GM06990 (cell line): ENCODE results near the gene HLX.

Experiments used
- DNase-seq: peaks from one replicate; pipeline ENCODE4 v3.0.0-alpha.2; 2011; ENCODE audit not compliant: insufficient read length; ENCODE audit errors: extremely low read depth
- H3K27me3 ChIP-seq: replicated peaks from 2 replicates; pipeline ENCODE4 v1.6.0; 2011; ENCODE audit warnings: low read length; ENCODE audit not compliant: control insufficient read depth, insufficient read depth
- H3K36me3 ChIP-seq: 2 replicates; pipeline ENCODE4 v1.5.1; 2011; ENCODE audit warnings: low read length; ENCODE audit not compliant: control insufficient read depth, insufficient read depth
- H3K4me3 ChIP-seq: replicated peaks from 2 replicates; pipeline ENCODE4 v1.5.1; 2011; ENCODE audit warnings: low read depth, mild to moderate bottlenecking, control low read depth, low read length
- TF ChIP-seq, protein P1 (sequence below): IDR thresholded peaks from 2 replicates; pipeline ENCODE4 v1.5.1; 2011; ENCODE audit warnings: low read length, control low read depth, mild to moderate bottlenecking, inconsistent platforms; ENCODE audit not compliant: insufficient read depth, poor library complexity, severe bottlenecking

The HLX gene

DNA sequence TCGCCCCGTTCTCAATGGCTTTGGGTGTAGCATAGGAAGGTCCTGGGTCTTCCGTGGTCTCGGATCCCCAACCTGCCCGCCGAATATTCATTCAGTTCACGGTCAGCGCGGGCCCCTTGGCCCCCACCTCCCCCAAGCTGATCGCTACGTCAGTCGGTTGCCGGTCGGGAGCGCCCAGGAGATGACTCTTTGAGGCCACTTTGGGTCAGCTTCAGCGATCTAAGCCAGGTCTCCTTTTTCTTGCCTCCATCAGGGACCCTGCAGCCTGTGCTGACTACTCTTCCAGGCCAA, 12.8 kb downstream of the HLX start:
- no peaks in the 10 kb centered on the region; the same call in none of the 2 replicates for H3K27me3 ChIP-seq
- no peak for DNase-seq
- TF ChIP-seq, protein P1, sequence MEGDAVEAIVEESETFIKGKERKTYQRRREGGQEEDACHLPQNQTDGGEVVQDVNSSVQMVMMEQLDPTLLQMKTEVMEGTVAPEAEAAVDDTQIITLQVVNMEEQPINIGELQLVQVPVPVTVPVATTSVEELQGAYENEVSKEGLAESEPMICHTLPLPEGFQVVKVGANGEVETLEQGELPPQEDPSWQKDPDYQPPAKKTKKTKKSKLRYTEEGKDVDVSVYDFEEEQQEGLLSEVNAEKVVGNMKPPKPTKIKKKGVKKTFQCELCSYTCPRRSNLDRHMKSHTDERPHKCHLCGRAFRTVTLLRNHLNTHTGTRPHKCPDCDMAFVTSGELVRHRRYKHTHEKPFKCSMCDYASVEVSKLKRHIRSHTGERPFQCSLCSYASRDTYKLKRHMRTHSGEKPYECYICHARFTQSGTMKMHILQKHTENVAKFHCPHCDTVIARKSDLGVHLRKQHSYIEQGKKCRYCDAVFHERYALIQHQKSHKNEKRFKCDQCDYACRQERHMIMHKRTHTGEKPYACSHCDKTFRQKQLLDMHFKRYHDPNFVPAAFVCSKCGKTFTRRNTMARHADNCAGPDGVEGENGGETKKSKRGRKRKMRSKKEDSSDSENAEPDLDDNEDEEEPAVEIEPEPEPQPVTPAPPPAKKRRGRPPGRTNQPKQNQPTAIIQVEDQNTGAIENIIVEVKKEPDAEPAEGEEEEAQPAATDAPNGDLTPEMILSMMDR: no peak
- no peaks in the 10 kb centered on the region for H3K36me3 ChIP-seq
- no peak overlapping the region for H3K4me3 ChIP-seq

DNA sequence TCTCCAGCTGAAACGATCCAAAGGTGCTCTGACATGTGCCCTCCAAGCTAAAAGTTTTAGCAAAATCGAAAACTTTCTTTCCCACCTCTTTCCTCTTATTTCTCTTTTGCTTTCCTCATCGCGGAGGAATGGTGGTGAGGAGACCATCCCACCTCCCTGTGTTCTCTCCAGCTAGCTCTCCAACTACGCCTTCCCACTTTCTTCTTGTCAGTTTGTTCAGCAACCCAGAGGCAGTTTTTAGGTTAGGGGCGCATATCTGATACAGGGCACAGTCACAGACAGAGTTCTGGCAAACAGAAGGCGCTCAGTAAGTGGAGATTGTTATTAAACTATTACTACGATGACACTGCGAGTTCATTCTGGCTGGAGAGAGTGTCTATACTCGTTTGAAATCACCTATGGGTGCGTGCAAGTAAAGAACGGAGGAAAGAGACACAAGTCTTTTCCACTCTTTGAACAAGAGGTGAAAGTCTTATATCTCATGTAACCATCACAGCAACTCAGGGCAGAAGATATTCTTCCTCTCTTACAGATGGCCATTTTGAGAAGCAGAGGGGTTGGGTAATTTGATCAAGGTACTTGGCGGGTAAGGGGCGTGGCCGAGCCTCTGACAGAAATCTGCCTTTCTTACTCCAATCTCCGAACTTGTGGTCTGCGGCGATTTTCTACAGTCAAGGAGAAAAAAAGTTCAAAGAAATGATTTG, 13.9 kb downstream of the HLX start:
- no peak overlapping the region for H3K4me3 ChIP-seq
- H3K36me3 ChIP-seq: no peaks in the 10 kb centered on the region
- DNase-seq: no peak
- TF ChIP-seq, protein P1: no peak
- H3K27me3 ChIP-seq: no peaks in the 10 kb centered on the region; the same call in none of the 2 replicates

DNA sequence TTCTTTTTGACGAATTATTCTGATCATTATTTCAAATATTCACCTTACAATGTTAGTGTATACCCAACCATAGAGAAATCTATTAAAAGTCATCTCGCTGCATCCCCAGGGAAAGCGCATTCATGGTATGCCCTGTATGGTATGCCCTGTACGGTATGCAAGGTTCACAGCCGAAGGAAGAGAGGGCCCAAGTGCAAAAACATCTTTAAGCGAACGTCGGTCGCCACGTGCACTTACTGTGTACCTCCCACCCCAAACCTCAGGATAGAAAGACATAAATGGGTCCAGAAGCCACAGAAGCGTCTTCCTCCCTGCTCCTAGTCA, 14.4 kb downstream of the HLX start:
- Histone ChIP-seq H3K27me3 (no peaks in the 10 kb centered on the region; the same call in none of the 2 replicates), H3K36me3 (no peaks in the 10 kb centered on the region), H3K4me3 (no peak overlapping the region)
- TF ChIP-seq, protein P1: no peak
- DNase-seq: no peak

DNA sequence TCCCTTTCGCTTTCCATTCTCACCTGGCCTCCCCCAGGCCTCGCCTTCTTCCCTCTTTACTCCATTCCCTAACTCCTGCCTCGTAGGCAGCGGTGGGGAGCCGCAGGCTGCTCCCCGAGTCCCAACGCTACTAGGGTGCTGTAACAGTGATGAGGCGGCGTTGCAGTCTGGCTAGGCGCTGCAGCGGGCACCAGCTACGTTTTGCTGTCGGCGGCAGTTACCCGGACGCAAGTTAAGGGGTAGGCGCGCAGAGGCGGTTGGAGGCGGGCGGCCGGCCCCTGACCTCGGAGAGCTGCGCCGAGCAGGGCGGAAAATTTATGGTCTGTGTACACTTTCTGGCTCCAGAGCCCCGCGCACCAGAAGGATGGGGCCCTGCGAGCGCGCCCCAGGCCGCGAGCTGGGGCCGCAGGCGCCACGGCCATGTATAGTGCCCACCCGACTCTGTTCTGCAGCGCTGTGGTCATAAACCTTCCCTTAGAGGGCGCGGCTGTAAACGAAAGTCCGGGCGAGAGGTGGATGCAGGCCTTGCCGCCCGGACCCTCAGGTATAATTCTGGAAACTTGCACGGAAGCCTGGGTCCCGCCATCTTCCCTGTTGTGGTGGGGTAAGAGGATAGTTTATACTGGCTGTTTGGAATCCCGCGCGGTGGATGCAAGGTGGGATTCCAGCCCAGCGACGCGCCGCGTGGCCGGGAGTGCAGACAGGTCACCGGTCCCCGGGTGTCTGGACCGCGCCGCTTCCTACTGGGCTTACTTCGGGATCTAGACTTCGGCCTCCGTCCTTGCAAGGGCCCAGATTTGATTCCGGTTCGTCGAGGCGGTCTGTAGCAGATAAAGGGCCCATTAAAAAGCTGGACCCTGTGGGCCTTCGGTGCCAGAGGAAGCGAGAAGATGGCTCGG, 15.0 kb downstream of the HLX start:
- no peaks in the 10 kb centered on the region for H3K36me3 ChIP-seq
- no peak for DNase-seq
- TF ChIP-seq, protein P1: no peak
- H3K4me3 ChIP-seq: no peak overlapping the region
- no peaks in the 10 kb centered on the region; the same call in none of the 2 replicates for H3K27me3 ChIP-seq

DNA sequence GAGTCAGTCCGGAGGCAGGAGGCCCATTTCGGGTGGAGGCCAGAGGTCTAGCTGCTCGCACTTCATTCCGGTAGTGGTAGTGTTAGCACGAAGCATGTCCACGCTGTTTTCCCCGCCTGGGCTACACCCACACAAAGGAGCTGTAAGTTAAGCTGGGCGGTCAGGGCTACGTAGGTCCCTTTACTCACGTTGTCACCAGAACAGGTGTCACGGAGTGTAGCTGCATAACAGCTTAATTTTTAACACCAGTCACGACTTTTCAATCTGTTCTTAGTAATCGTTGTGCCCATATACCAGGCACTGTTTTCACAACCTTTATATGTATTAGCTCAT, 15.6 kb downstream of the HLX start:
- TF ChIP-seq, protein P1: no peak
- H3K4me3 ChIP-seq: no peak overlapping the region
- no peaks in the 10 kb centered on the region; the same call in none of the 2 replicates for H3K27me3 ChIP-seq
- H3K36me3 ChIP-seq: no peaks in the 10 kb centered on the region
- no peak for DNase-seq
